Sigmoid colon (tissue), 4 donors: ENCODE results near the gene NRGN.

Source experiments
- CTCF ChIP-seq, 4 experiments: fragments of 450-650 bp in 3 of 4; fragments of 200-600 bp in 1 of 4; IDR thresholded peaks; one replicate each; pipeline ENCODE4 v1.5.1; 2016 to 2019; ENCODE audit warnings: antibody characterized with exemption in 4 of 4, mild to moderate bottlenecking in 3 of 4, moderate library complexity in 2 of 4
- EP300 ChIP-seq, 4 donors: sonication (generic); formaldehyde crosslinking; IDR thresholded peaks; one replicate each; pipeline ENCODE4 v1.6.1; 2017; ENCODE audit warnings: antibody characterized with exemption in 4 of 4

GRCh38 chr11:124756753-124757227 is 17.0 kb downstream of the NRGN start:
- TF ChIP-seq CTCF (IDR thresholded peaks at IDR 0.05): no peak
- TF ChIP-seq EP300 (IDR thresholded peaks at IDR 0.05): no peak
